GM23248 (cell line): Measurements from ENCODE around the gene ISM1.

Source experiments
- EZH2 ChIP-seq: fragments of 200-600 bp; sonication (generic); IDR thresholded peaks from 2 replicates; pipeline ENCODE4 v1.6.1; 2018; ENCODE audit warnings: antibody characterized with exemption, mild to moderate bottlenecking; ENCODE audit not compliant: insufficient read depth, poor library complexity, severe bottlenecking
- EZH2phosphoT487 ChIP-seq: fragments of 200-600 bp; sonication (generic); IDR thresholded peaks from 2 replicates; pipeline ENCODE4 v1.6.1; 2018; ENCODE audit warnings: antibody characterized with exemption, moderate library complexity, mild to moderate bottlenecking, low read depth; ENCODE audit not compliant: insufficient read depth

- TF ChIP-seq EZH2phosphoT487: no peak
- no peak for TF ChIP-seq EZH2
Observed at GRCh38 chr20:13286607-13287006, 65.5 kb downstream of the ISM1 start.
